SK-N-MC (cell line): ENCODE data around the gene DGKB.

Experiments used
- DNase-seq: peaks from one replicate; pipeline ENCODE4 v3.0.0-alpha.2; 2011; ENCODE audit warnings: low read depth, low spot score
- H3K27ac ChIP-seq: fragments of 200-600 bp; sonication (generic); 2 replicates; pipeline ENCODE4 v1.5.1; 2016; ENCODE audit warnings: mixed run types
- H3K36me3 ChIP-seq: fragments of 200-600 bp; sonication (generic); 2 replicates; pipeline ENCODE4 v1.6.1; 2017; ENCODE audit warnings: antibody characterized with exemption, low read length, mixed read lengths; ENCODE audit not compliant: insufficient read depth
- H3K4me3 ChIP-seq: fragments of 200-600 bp; sonication (generic); 2 replicates; pipeline ENCODE4 v1.5.1; 2016
- H3K9ac ChIP-seq: fragments of 200-600 bp; sonication (generic); 2 replicates; pipeline ENCODE4 v1.8.0; 2017; ENCODE audit warnings: mixed run types, mixed read lengths; ENCODE audit not compliant: insufficient read length
- H3K9me3 ChIP-seq: fragments of 200-600 bp; sonication (generic); 2 replicates; pipeline ENCODE4 v1.6.1; 2017; ENCODE audit warnings: low read depth, mild to moderate bottlenecking, antibody characterized with exemption, low read length, moderate library complexity, mixed read lengths
- EZH2 ChIP-seq: fragments of 200-600 bp; sonication (generic); IDR thresholded peaks from one replicate; pipeline ENCODE4 v1.6.1; 2017; ENCODE audit warnings: antibody characterized with exemption
- FOXP2 ChIP-seq: optimal IDR thresholded peaks from 2 replicates; pipeline ENCODE3; 2011; ENCODE audit warnings: mild to moderate bottlenecking, moderate library complexity; ENCODE audit not compliant: insufficient read depth; ENCODE audit errors: extremely low read length, control extremely low read depth
- POLR2AphosphoS5 ChIP-seq: IDR thresholded peaks from 2 replicates; pipeline ENCODE4 v1.6.1; 2012; ENCODE audit warnings: mild to moderate bottlenecking, low read depth, low read length, borderline replicate concordance

DGKB gene

GRCh38 chr7:14521183-14521582 is 381.4 kb downstream of the DGKB start:
- H3K9me3 ChIP-seq = no peaks in the 10 kb centered on the region
- DNase-seq = no peak
- H3K27ac ChIP-seq = no peak overlapping the region
- TF ChIP-seq FOXP2 (no peak), POLR2AphosphoS5 (no peak), EZH2 (no peak)
- no peak overlapping the region for H3K4me3 ChIP-seq
- no peak overlapping the region for H3K9ac ChIP-seq
- no peaks in the 10 kb centered on the region for H3K36me3 ChIP-seq

GRCh38 chr7:14510268-14510667 is 392.3 kb downstream of the DGKB start:
- Histone ChIP-seq H3K9ac (no peak overlapping the region), H3K4me3 (no peak overlapping the region), H3K9me3 (no peaks in the 10 kb centered on the region), H3K27ac (no peak overlapping the region), H3K36me3 (no peaks in the 10 kb centered on the region)
- TF ChIP-seq POLR2AphosphoS5 = no peak
- TF ChIP-seq FOXP2 = no peak
- TF ChIP-seq EZH2 = no peak
- no peak for DNase-seq

GRCh38 chr7:14507617-14508016 is 394.9 kb downstream of the DGKB start:
- DNase-seq = no peak
- no peak for TF ChIP-seq EZH2
- no peak for TF ChIP-seq FOXP2
- TF ChIP-seq POLR2AphosphoS5 = no peak
- no peak overlapping the region for H3K27ac ChIP-seq
- no peaks in the 10 kb centered on the region for H3K9me3 ChIP-seq
- no peaks in the 10 kb centered on the region for H3K36me3 ChIP-seq
- H3K4me3 ChIP-seq = no peak overlapping the region
- no peak overlapping the region for H3K9ac ChIP-seq

- DNase-seq = no peak
- Histone ChIP-seq H3K36me3 (no peaks in the 10 kb centered on the region), H3K9ac (no peak overlapping the region), H3K9me3 (no peaks in the 10 kb centered on the region), H3K4me3 (no peak overlapping the region), H3K27ac (no peak overlapping the region)
- TF ChIP-seq EZH2 (no peak), FOXP2 (no peak), POLR2AphosphoS5 (no peak)
These were observed 396.6 kb downstream of the DGKB start for GRCh38 chr7:14505906-14506305.

GRCh38 chr7:14504134-14504533 is 398.4 kb downstream of the DGKB start:
- H3K27ac ChIP-seq = no peak overlapping the region
- H3K9me3 ChIP-seq = no peaks in the 10 kb centered on the region
- no peak overlapping the region for H3K4me3 ChIP-seq
- TF ChIP-seq EZH2 = no peak
- TF ChIP-seq FOXP2 = no peak
- TF ChIP-seq POLR2AphosphoS5 = no peak
- no peaks in the 10 kb centered on the region for H3K36me3 ChIP-seq
- H3K9ac ChIP-seq = no peak overlapping the region
- DNase-seq = no peak

- no peak for TF ChIP-seq POLR2AphosphoS5
- no peak for TF ChIP-seq FOXP2
- TF ChIP-seq EZH2 = no peak
- Histone ChIP-seq H3K4me3 (no peak overlapping the region), H3K36me3 (no peaks in the 10 kb centered on the region), H3K9ac (no peak overlapping the region), H3K9me3 (no peaks in the 10 kb centered on the region), H3K27ac (no peak overlapping the region)
- no peak for DNase-seq
These were observed 398.9 kb downstream of the DGKB start for GRCh38 chr7:14503623-14504022.

- no peaks in the 10 kb centered on the region for H3K9me3 ChIP-seq
- no peak overlapping the region for H3K4me3 ChIP-seq
- TF ChIP-seq FOXP2 (no peak), EZH2 (no peak), POLR2AphosphoS5 (no peak)
- DNase-seq = no peak
- no peak overlapping the region for H3K27ac ChIP-seq
- no peak overlapping the region for H3K9ac ChIP-seq
- H3K36me3 ChIP-seq = no peaks in the 10 kb centered on the region
These were observed 401.1 kb downstream of the DGKB start for GRCh38 chr7:14501436-14501835.

- H3K36me3 ChIP-seq = no peaks in the 10 kb centered on the region
These were observed 405.2 kb downstream of the DGKB start for GRCh38 chr7:14497390-14497789.

GRCh38 chr7:14495633-14496032 is 406.9 kb downstream of the DGKB start:
- no peak for DNase-seq
- Histone ChIP-seq H3K36me3 (no peaks in the 10 kb centered on the region), H3K9ac (no peak overlapping the region), H3K27ac (no peak overlapping the region), H3K9me3 (no peaks in the 10 kb centered on the region), H3K4me3 (no peak overlapping the region)
- TF ChIP-seq EZH2 (no peak), POLR2AphosphoS5 (no peak), FOXP2 (no peak)

More at GRCh38 chr7:14497390-14497789, 405.2 kb downstream of the DGKB start:
- Histone ChIP-seq H3K27ac (no peak overlapping the region), H3K9ac (no peak overlapping the region), H3K9me3 (no peaks in the 10 kb centered on the region), H3K4me3 (no peak overlapping the region)
- TF ChIP-seq EZH2 (no peak), POLR2AphosphoS5 (no peak), FOXP2 (no peak)
- DNase-seq = no peak
